HEK293 (cell line): ENCODE measurements around the gene TRAF3IP1.

Experiments used
- CTCF ChIA-PET: fragments of 350-600 bp; formaldehyde crosslinking; extraction: SDS; loops from one replicate; lab custom pipeline; 2021; ENCODE audit warnings: antibody characterized with exemption; lab: Yijun Ruan, JAX
- POLR2A ChIA-PET: fragments of 300-600 bp; formaldehyde crosslinking; extraction: SDS; loops from one replicate; lab custom pipeline; 2020; ENCODE audit warnings: antibody characterized with exemption, inconsistent platforms; lab: Yijun Ruan, JAX
- H3K27ac ChIP-seq: fragments of 200-500 bp; sonication (Bioruptor generic); 2 replicates; pipeline ENCODE4 v1.5.1; 2014; ENCODE audit warnings: low read depth, low read length, control low read depth, inconsistent platforms; ENCODE audit errors: extremely low read depth
- H3K36me3 ChIP-seq, 2 experiments: fragments of 200-500 bp in 1 of 2; sonication (Bioruptor generic) in 1 of 2; 1 replicate in 1 of 2; 2 replicates in 1 of 2; pipeline ENCODE4 v1.5.1; 2014 to 2017; ENCODE audit warnings: inconsistent platforms in 2 of 2, low read length in 2 of 2; ENCODE audit not compliant: control insufficient read depth in 2 of 2, insufficient read depth in 1 of 2
- H3K4me1 ChIP-seq: fragments of 200-500 bp; sonication (Bioruptor generic); 2 replicates; pipeline ENCODE4 v1.5.1; 2014; ENCODE audit warnings: mild to moderate bottlenecking, low read length, inconsistent platforms; ENCODE audit not compliant: control insufficient read depth, insufficient read depth
- H3K4me3 ChIP-seq: 2 replicates; pipeline ENCODE4 v1.5.1; 2011; ENCODE audit warnings: low read depth, mild to moderate bottlenecking, control low read depth, low read length, moderate library complexity
- H3K9me3 ChIP-seq: fragments of 200-500 bp; sonication (Bioruptor generic); 2 replicates; pipeline ENCODE4 v1.5.1; 2014; ENCODE audit warnings: low read depth, low read length, inconsistent platforms; ENCODE audit not compliant: control insufficient read depth, insufficient read depth
- BCL11A ChIP-seq: fragments of 450-650 bp; formaldehyde crosslinking; IDR thresholded peaks from 2 replicates; pipeline ENCODE4 v1.5.1; 2016; ENCODE audit warnings: low read depth, missing biosample characterization, missing genetic modification characterization
- GLI4 ChIP-seq: fragments of 450-650 bp; formaldehyde crosslinking; IDR thresholded peaks from 2 replicates; pipeline ENCODE4 v1.5.1; 2016; ENCODE audit warnings: missing biosample characterization, missing genetic modification characterization
- HOXC10 ChIP-seq: sonication (generic); formaldehyde crosslinking; IDR thresholded peaks from 2 replicates; pipeline ENCODE4 v1.8.1; 2023; ENCODE audit warnings: mild to moderate bottlenecking, missing genetic modification reagents
- KLF1 ChIP-seq: fragments of 450-650 bp; formaldehyde crosslinking; IDR thresholded peaks from 2 replicates; pipeline ENCODE4 v1.5.1; 2016; ENCODE audit warnings: missing biosample characterization, missing genetic modification characterization
- KLF10 ChIP-seq: fragments of 450-650 bp; IDR thresholded peaks from 2 replicates; pipeline ENCODE4 v1.5.1; 2018; ENCODE audit warnings: missing biosample characterization, mild to moderate bottlenecking, missing genetic modification characterization
- KLF9 ChIP-seq: fragments of 450-650 bp; formaldehyde crosslinking; IDR thresholded peaks from 2 replicates; pipeline ENCODE4 v1.5.1; 2016; ENCODE audit warnings: missing biosample characterization, missing genetic modification characterization, low read depth
- ZNF10 ChIP-seq: fragments of 450-650 bp; formaldehyde crosslinking; IDR thresholded peaks from 2 replicates; pipeline ENCODE4 v1.5.1; 2017; ENCODE audit warnings: missing biosample characterization, missing genetic modification characterization
- ZNF121 ChIP-seq: fragments of 450-650 bp; formaldehyde crosslinking; IDR thresholded peaks from 2 replicates; pipeline ENCODE4 v1.5.1; 2016; ENCODE audit warnings: missing biosample characterization, missing genetic modification characterization
- ZNF169 ChIP-seq: fragments of 450-650 bp; formaldehyde crosslinking; IDR thresholded peaks from 2 replicates; pipeline ENCODE4 v1.5.1; 2016; ENCODE audit warnings: missing biosample characterization, missing genetic modification characterization
- ZNF174 ChIP-seq: fragments of 450-650 bp; formaldehyde crosslinking; IDR thresholded peaks from 2 replicates; pipeline ENCODE4 v1.5.0; 2017; ENCODE audit warnings: missing biosample characterization, mild to moderate bottlenecking, missing genetic modification characterization
- ZNF211 ChIP-seq: fragments of 450-650 bp; formaldehyde crosslinking; IDR thresholded peaks from 2 replicates; pipeline ENCODE4 v1.5.1; 2016; ENCODE audit warnings: low read depth, missing biosample characterization, missing genetic modification characterization
- ZNF248 ChIP-seq: fragments of 450-650 bp; formaldehyde crosslinking; IDR thresholded peaks from 2 replicates; pipeline ENCODE4 v1.5.1; 2017; ENCODE audit warnings: missing biosample characterization, missing genetic modification characterization
- ZNF274 ChIP-seq, 2 experiments: fragments of 200-500 bp in 1 of 2; fragments of 450-650 bp in 1 of 2; sonication (Bioruptor generic) in 1 of 2; formaldehyde crosslinking in 1 of 2; IDR thresholded peaks; 2 replicates each; pipeline versions ENCODE4 v1.5.1 to v1.6.1; 2014 to 2016; ENCODE audit warnings: borderline replicate concordance in 1 of 2, inconsistent platforms in 1 of 2, low read length in 1 of 2, missing biosample characterization in 1 of 2, missing genetic modification characterization in 1 of 2
- ZNF311 ChIP-seq: fragments of 450-650 bp; formaldehyde crosslinking; IDR thresholded peaks from 2 replicates; pipeline ENCODE4 v1.5.1; 2017; ENCODE audit warnings: missing biosample characterization, missing genetic modification characterization, borderline replicate concordance
- ZNF423 ChIP-seq: fragments of 450-650 bp; formaldehyde crosslinking; IDR thresholded peaks from 2 replicates; pipeline ENCODE4 v1.5.1; 2016; ENCODE audit warnings: missing biosample characterization, missing genetic modification characterization
- ZNF426 ChIP-seq: fragments of 450-650 bp; formaldehyde crosslinking; IDR thresholded peaks from 2 replicates; pipeline ENCODE4 v1.5.1; 2017; ENCODE audit warnings: missing biosample characterization, missing genetic modification characterization, mild to moderate bottlenecking, inconsistent platforms, moderate library complexity
- ZNF488 ChIP-seq: fragments of 450-650 bp; formaldehyde crosslinking; IDR thresholded peaks from 2 replicates; pipeline ENCODE4 v1.5.1; 2016; ENCODE audit warnings: missing biosample characterization, missing genetic modification characterization
- ZNF521 ChIP-seq: fragments of 450-650 bp; formaldehyde crosslinking; IDR thresholded peaks from 2 replicates; pipeline ENCODE4 v1.5.1; 2017; ENCODE audit warnings: missing biosample characterization, mild to moderate bottlenecking, missing genetic modification characterization
- ZNF558 ChIP-seq: fragments of 450-650 bp; formaldehyde crosslinking; IDR thresholded peaks from 2 replicates; pipeline ENCODE4 v1.5.1; 2016; ENCODE audit warnings: missing biosample characterization, missing genetic modification characterization
- ZNF571 ChIP-seq: fragments of 450-650 bp; formaldehyde crosslinking; IDR thresholded peaks from 2 replicates; pipeline ENCODE4 v1.5.0; 2017; ENCODE audit warnings: missing biosample characterization, missing genetic modification characterization
- ZNF600 ChIP-seq: fragments of 450-650 bp; formaldehyde crosslinking; IDR thresholded peaks from 2 replicates; pipeline ENCODE4 v1.5.1; 2016; ENCODE audit warnings: missing biosample characterization, missing genetic modification characterization
- ZNF610 ChIP-seq: fragments of 450-650 bp; formaldehyde crosslinking; IDR thresholded peaks from 2 replicates; pipeline ENCODE4 v1.5.1; 2016; ENCODE audit warnings: missing biosample characterization, missing genetic modification characterization, borderline replicate concordance
- ZNF621 ChIP-seq: fragments of 450-650 bp; formaldehyde crosslinking; IDR thresholded peaks from 2 replicates; pipeline ENCODE4 v1.5.1; 2017; ENCODE audit warnings: missing biosample characterization, missing genetic modification characterization
- ZNF777 ChIP-seq: fragments of 450-650 bp; formaldehyde crosslinking; IDR thresholded peaks from 2 replicates; pipeline ENCODE4 v1.5.1; 2017; ENCODE audit warnings: missing biosample characterization, missing genetic modification characterization, borderline replicate concordance
- ZXDB ChIP-seq: fragments of 450-650 bp; formaldehyde crosslinking; IDR thresholded peaks from 2 replicates; pipeline ENCODE4 v1.5.1; 2016; ENCODE audit warnings: missing biosample characterization, missing genetic modification characterization
- TF ChIP-seq, protein P1 (sequence below): fragments of 450-650 bp; formaldehyde crosslinking; IDR thresholded peaks from 2 replicates; pipeline ENCODE4 v1.5.1; 2016; ENCODE audit warnings: missing biosample characterization, missing genetic modification characterization

The TRAF3IP1 gene

DNA sequence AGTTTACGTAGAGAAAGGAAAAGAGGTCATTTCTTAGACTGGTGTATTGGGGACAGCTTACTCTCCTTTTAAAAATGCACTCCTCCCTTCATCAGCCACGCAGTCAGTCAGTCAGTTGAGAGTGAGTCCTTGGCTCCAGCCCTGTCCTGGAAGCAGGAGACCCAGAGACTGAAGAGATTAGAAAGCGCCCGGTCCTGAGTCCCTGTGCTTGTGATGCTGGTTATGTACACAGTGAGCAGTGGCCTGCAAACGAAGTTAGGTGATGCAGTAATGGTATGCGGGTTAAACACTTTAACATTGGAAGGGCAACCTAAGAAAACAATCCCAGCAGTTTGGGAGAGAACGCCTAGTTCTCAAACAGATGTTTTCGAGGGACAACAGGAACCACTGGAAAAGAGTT, 100.1 kb downstream of the TRAF3IP1 start:
- ChIA-PET POLR2A (no interaction called here), CTCF (no interaction called here)
- no peak overlapping the region for H3K4me3 ChIP-seq
- H3K9me3 ChIP-seq, result no peaks in the 10 kb centered on the region
- H3K27ac ChIP-seq, result no peak overlapping the region
- H3K4me1 ChIP-seq, result 0 out of 2 replicates have a peak, but pooled peaks cover 2% of the 10 kb centered on the region
- H3K36me3 ChIP-seq, result peaks cover 0 to 4% of the 10 kb centered on the region in 2 experiments; a peak in 1 of 3 replicates
- TF ChIP-seq ZNF211 (no peak), ZNF274 (IDR thresholded peaks at IDR 0.05; ENCODE audit: low read length) (no peak), ZNF274 (tag by site-specific recombination; IDR thresholded peaks at IDR 0.05; ENCODE audit: borderline replicate concordance) (no peak), ZNF488 (tag by site-specific recombination) (no peak), ZNF169 (tag by site-specific recombination) (no peak), ZNF571 (no peak)

- no peak overlapping the region for H3K27ac ChIP-seq
- ChIA-PET CTCF (interaction anchor here (1.1 kb wide), 1 partner anchor 51 kb away, joined by 4 read pairs; no protein-coding TSS in a partner anchor), POLR2A (no interaction called here)
- no peak overlapping the region for H3K4me3 ChIP-seq
- TF ChIP-seq ZNF521 (no peak), ZNF426 (no peak), ZNF777 (tag by site-specific recombination) (no peak), KLF1 (tag by site-specific recombination) (no peak), ZNF311 (tag by site-specific recombination) (no peak), ZNF423 (tag by site-specific recombination) (no peak), ZNF610 (no peak), HOXC10 (CRISPR knock-in tag) (no peak), ZNF621 (tag by site-specific recombination) (no peak)
- TF ChIP-seq, protein P1, sequence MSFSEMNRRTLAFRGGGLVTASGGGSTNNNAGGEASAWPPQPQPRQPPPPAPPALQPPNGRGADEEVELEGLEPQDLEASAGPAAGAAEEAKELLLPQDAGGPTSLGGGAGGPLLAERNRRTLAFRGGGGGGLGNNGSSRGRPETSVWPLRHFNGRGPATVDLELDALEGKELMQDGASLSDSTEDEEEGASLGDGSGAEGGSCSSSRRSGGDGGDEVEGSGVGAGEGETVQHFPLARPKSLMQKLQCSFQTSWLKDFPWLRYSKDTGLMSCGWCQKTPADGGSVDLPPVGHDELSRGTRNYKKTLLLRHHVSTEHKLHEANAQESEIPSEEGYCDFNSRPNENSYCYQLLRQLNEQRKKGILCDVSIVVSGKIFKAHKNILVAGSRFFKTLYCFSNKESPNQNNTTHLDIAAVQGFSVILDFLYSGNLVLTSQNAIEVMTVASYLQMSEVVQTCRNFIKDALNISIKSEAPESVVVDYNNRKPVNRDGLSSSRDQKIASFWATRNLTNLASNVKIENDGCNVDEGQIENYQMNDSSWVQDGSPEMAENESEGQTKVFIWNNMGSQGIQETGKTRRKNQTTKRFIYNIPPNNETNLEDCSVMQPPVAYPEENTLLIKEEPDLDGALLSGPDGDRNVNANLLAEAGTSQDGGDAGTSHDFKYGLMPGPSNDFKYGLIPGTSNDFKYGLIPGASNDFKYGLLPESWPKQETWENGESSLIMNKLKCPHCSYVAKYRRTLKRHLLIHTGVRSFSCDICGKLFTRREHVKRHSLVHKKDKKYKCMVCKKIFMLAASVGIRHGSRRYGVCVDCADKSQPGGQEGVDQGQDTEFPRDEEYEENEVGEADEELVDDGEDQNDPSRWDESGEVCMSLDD (tag by site-specific recombination), result no peak
- H3K36me3 ChIP-seq, result no peaks in the 10 kb centered on the region
- H3K4me1 ChIP-seq, result 0 out of 2 replicates have a peak, but pooled peaks cover 7% of the 10 kb centered on the region
- H3K9me3 ChIP-seq, result no peaks in the 10 kb centered on the region
These were observed 100.8 kb downstream of the TRAF3IP1 start for GRCh38 chr2:238420878-238421694.

GRCh38 chr2:238421695-238422035, 101.3 kb downstream of the TRAF3IP1 start:
- Histone ChIP-seq H3K27ac (no peak overlapping the region), H3K9me3 (no peaks in the 10 kb centered on the region), H3K36me3 (no peaks in the 10 kb centered on the region), H3K4me3 (no peak overlapping the region), H3K4me1 (0 out of 2 replicates have a peak, but pooled peaks cover 7% of the 10 kb centered on the region)
- POLR2A ChIA-PET, result no interaction called here
- CTCF ChIA-PET, result interaction anchor here (1.1 kb wide), 1 partner anchor 51 kb away, joined by 4 read pairs; no protein-coding TSS in a partner anchor
- no peak for TF ChIP-seq KLF10
- no peak for TF ChIP-seq ZNF121
- TF ChIP-seq ZNF248 (tag by site-specific recombination), result no peak
- no peak for TF ChIP-seq ZNF10 (tag by site-specific recombination)
- TF ChIP-seq BCL11A, result no peak
- no peak for TF ChIP-seq GLI4 (tag by site-specific recombination)
- no peak for TF ChIP-seq ZXDB
- no peak for TF ChIP-seq ZNF558 (tag by site-specific recombination)
- no peak for TF ChIP-seq ZNF600 (tag by site-specific recombination)
- no peak for TF ChIP-seq ZNF174 (tag by site-specific recombination)
- TF ChIP-seq KLF9 (tag by site-specific recombination), result no peak
